Measurements from ENCODE around the gene TIMM23.
"Not testable (repeated sequence)": the region's sequence is repeated elsewhere in the genome, so short reads cannot be mapped to it uniquely, and the experiment has no call there.

Gene TIMM23

GRCh38 chr10:46001187-46001756 lies 29.0 kb downstream of the TIMM23 start:
- in situ Hi-C loops (cut with MboI; ENCODE audit: low pct_unique_long_range_greater_than_20kb, low sequenced_read_pairs, unreplicated experiment) = no loop called here

DNA sequence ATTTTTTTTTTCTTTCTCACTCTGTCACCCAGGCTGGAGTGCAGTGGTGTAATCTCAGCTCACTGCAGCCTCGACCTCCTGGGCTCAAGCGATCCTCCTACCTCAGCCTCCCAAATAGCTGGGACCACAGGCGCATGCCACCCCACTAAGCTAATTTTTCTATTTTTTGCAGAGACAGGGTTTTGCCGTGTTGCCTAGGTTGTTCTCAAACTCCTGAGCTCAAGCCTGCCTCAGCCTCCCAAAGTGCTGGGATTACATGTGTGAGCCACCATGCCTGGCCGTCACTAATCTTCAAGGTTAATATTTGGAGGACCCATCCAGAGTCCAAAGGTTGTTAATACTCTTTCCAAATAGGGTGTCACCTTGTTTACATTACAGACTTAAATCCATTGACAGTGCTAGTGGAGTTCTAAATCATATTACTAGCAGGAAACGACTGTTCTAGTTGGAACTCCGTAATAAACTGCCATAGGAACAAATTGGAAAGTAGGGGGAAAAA lies 29.9 kb downstream of the TIMM23 start:
- in situ Hi-C loops (cut with MboI; ENCODE audit: low pct_unique_long_range_greater_than_20kb, low sequenced_read_pairs, unreplicated experiment); DNase-seq (ENCODE audit: low spot score): not testable (repeated sequence)

More at GRCh38 chr10:46001187-46001756, 29.0 kb downstream of the TIMM23 start:
- no peak for TF ChIP-seq CTCF (IDR thresholded peaks at IDR 0.05; ENCODE audit: extremely low read depth, insufficient read depth, missing control alignments)
- DNase-seq (ENCODE audit: low spot score) = no peak

- in situ Hi-C loops (cut with MboI; ENCODE audit: low pct_unique_long_range_greater_than_20kb, low sequenced_read_pairs, unreplicated experiment) = no loop called here
- DNase-seq (ENCODE audit: low spot score) = no peak
- TF ChIP-seq CTCF (IDR thresholded peaks at IDR 0.05; ENCODE audit: extremely low read depth, insufficient read depth, missing control alignments) = no peak
Observed at GRCh38 chr10:46002916-46003693, 30.8 kb downstream of the TIMM23 start.

- in situ Hi-C loops (cut with MboI; ENCODE audit: low pct_unique_long_range_greater_than_20kb, low sequenced_read_pairs, unreplicated experiment) = no loop called here
- TF ChIP-seq CTCF (IDR thresholded peaks at IDR 0.05; ENCODE audit: extremely low read depth, insufficient read depth, missing control alignments) = no peak
- no peak for DNase-seq (ENCODE audit: low spot score)
Observed at GRCh38 chr10:46004963-46005362, 32.7 kb downstream of the TIMM23 start.

- in situ Hi-C loops (cut with MboI; ENCODE audit: low pct_unique_long_range_greater_than_20kb, low sequenced_read_pairs, unreplicated experiment) = no loop called here
- DNase-seq (ENCODE audit: low spot score) = no peak
- TF ChIP-seq CTCF (IDR thresholded peaks at IDR 0.05; ENCODE audit: extremely low read depth, insufficient read depth, missing control alignments) = no peak
Observed at GRCh38 chr10:46005383-46005782, 33.1 kb downstream of the TIMM23 start.

DNA sequence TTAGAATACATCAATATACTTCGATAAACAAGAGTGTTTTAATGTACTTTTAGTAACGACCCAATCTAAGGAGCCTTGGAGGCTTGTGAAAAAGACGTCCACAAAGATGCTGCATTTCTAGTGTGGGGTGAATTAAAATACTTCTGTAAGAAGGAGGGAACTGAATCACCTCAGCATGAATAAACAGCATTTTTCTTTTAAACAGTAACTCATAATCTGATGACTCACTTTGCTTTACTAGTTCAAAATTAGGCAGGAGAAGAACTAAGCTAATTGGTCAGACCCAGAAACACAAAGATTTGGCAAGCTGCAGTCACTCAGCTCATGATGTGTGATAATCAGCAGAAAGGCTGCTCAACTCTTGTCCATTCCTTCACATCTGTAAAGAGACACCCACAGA lies 33.9 kb downstream of the TIMM23 start:
- in situ Hi-C loops (cut with MboI; ENCODE audit: low pct_unique_long_range_greater_than_20kb, low sequenced_read_pairs, unreplicated experiment) = no loop called here
- TF ChIP-seq CTCF (IDR thresholded peaks at IDR 0.05; ENCODE audit: extremely low read depth, insufficient read depth, missing control alignments) = no peak
- no peak for DNase-seq (ENCODE audit: low spot score)

DNA sequence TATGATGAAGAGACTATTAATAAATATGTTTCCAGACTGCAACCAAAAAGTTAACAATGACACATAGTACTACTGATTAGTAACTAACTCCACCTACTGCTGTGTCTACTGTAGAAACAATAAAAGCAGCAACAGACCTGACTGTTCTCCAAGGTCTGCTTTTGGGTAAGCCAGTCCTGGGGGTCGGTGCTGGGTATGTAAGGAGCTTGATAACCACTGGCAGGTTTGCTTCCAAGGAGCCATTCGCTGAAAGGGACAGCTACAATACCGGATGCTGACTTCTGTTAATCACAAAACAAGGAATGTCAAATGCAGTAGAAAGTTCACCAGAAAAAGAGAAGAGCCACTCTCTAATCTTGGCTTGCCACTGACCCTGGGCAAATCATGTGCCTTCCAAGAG lies 40.5 kb downstream of the TIMM23 start:
- no peak for DNase-seq (ENCODE audit: low spot score)
- no peak for TF ChIP-seq CTCF (IDR thresholded peaks at IDR 0.05; ENCODE audit: extremely low read depth, insufficient read depth, missing control alignments)
- in situ Hi-C loops (cut with MboI; ENCODE audit: low pct_unique_long_range_greater_than_20kb, low sequenced_read_pairs, unreplicated experiment) = no loop called here
